ENCODE results near the gene C14orf39.
"Not testable (repeated sequence)": the region's sequence is repeated elsewhere in the genome, so short reads cannot be mapped to it uniquely, and the experiment has no call there.

Gene C14orf39

DNA sequence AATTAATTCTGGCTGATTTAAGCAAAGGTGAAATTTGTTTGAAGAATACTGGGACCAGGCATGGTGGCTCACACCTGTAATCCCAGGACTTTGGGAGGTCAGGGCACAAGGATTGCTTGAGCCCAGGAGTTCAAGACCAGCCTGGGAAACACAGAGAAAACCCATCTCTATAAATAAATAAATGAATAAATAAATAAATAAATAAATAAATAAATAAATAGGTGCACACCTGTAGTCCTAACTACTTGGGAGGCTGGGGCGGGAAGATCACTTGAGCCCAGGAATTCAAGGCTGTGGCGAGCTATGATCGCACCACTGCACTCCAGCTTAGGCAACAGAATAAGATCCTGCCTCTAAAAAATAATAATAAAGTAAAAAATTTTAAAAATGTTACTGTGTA lies 4.4 kb upstream of the C14orf39 start:
- no peak for DNase-seq

DNA sequence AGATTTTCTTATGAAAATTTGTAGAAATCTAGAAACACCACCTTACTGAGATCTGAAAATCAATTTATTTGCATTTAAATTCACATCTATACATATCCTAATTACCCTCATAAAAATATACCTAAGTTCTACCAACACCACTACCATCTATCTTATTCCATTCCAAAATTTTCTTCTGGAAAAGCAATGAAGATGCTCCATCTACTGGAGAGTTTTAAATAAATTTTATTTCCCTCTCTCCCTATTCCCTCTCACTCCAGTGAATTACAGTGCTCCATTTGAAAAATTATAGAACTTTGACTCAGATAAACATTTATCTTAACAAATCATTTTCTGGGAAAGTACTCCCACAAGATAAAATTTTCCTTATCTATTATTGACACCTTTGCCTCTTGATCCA lies 2.3 kb upstream of the C14orf39 start:
- no peak for DNase-seq

DNA sequence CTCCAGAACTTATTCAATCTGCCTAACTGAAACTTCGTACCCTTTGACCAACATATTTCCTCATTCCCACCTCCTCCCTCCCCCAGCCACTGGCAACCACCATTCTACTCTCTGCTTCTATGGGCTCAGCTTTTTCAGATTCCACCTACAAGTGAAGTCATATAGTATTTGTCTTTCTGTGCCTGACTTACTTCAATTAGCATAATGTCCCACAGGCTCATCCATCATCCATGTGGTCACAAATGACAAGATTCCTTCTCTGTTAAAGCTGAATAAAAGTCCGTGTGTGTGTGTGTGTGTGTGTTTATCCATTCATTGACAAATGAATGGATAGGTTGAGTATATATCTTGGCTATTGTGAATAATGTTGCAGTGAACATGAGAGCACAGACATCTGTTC lies 1.3 kb upstream of the C14orf39 start:
- no peak for DNase-seq

DNA sequence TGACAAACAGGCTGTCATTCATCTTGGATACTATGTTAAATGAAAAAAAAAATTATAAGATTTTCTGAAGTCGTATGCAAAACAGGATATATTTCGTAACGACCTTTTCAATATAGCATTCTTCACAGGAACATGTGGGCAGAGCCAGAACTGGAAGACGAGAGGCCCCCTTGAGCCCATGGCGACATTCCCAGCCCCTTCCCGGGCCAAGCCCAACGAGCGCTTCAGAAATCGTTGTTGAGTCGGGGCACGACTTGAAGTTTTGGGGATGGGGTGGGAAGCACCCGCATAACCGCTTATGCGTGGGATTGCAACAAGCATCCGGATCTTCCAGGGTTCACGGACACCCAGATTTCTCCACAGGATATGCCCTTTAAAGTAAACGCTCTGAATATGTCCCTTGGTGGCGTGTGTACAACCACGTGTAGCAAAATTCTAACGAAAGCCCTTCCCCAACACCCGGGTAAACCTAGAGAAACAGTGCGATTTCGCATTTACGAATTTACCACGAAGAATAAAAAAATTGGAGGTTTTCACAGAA lies 736 bp downstream of the C14orf39 start:
- no peak for DNase-seq

DNA sequence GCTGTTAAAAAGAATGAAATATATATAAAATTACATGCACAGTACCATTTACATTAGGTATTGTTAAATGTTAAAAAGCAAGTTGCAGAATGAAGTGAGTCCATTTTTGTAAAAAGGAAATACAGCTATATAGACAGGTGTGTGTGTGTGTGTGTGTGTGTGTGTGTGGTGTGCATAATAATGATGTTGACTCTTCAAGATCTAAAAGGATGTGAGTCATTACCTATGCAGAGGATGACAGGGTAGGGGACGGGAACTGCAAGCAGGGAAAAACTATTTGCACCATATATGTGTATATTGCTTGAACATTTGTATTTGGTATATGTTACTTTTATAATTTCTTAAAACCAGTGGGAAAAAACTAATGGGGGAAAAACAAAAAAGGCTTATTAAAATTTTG lies 3.1 kb downstream of the C14orf39 start:
- DNase-seq, result no peak

DNA sequence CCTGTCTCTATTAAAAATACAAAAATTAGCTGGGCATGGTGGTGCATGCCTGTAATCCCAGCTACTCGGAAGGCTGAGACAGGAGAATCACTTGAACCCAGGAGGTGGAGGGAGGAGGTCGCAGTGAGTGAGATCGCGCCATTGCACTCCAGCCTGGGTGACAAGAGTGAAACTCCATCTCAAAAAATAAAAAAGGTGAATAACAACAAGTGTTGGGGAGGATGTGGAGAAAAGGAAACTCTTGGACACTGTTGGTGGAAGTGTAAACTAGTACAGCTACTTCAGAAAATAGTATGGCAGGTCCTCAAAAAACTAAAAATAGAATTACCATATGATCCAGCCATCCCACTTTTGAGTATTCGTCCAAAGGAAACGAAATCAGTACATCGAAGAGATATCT lies 5.6 kb downstream of the C14orf39 start:
- not testable (repeated sequence) for DNase-seq

DNA sequence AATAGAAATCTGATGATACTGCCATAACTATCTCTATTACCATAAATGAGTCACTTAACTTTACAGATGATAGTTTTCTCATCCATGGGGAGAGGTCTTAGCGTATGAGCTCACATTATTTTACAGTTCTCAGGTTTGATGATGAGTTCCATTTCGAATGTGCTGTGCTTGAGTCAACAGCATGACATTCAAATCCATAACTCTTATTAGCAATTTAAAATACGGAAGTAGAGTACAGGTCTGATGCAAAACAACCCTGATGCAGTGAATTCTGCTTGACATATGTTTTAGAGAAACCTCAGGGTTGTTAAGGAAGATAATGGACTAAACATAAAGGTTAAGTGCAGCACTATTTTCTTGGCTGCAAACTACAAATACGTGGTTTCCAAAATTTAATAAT lies 30.0 kb downstream of the C14orf39 start:
- no peak for DNase-seq

DNA sequence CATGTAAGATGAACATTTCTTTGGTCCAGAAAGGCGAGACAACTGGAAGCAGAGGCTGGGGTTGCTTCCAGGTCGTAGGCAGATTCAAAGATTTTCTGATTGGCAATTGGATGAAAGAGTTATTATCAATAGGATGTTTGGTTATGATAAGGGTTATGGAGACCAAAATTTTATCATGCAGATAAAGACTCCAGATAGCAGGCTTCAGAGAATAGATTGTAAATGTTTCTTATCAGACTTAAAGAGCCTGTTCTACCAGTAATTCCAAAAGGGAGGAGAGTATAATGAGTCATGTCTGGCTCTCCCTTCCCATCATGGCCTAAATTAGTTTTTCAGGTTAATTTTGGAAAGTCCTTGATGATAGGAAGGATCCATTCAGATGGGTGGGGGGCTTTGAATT lies 55.6 kb downstream of the C14orf39 start:
- DNase-seq, result no peak

DNA sequence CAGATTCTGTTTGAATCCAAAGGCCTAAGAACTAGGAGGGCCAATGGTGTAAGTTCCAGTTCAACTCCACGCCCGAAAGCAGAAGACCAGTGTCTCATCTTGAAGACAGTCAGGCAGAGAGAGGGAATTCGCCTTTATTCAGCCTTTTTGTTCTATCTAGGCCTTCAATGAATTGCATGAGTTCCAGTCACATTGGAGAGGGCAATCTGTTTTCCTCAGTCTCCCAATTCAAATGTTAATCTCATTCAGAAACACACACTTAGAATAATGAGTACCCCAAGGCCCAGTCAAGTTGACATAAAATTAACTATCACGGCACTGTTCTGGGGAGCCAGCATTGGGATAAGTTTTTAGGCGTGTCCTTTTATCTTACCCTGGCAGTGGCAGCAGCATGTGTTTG lies 65.8 kb downstream of the C14orf39 start:
- DNase-seq, result no peak

DNA sequence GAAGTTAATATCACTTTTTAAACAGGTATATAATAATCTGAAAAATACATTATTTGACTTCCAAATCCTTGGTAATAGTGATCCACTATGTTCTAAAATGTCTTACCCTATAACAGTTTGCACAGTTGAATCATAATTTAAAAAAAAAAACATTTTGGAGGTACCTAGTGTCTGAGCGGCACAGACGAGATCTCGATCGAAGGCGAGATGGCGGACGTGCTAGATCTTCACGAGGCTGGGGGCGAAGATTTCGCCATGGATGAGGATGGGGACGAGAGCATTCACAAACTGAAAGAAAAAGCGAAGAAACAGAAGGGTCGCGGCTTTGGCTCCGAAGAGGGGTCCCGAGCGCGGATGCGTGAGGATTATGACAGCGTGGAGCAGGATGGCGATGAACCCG lies 88.3 kb downstream of the C14orf39 start:
- not testable (repeated sequence) for DNase-seq

DNA sequence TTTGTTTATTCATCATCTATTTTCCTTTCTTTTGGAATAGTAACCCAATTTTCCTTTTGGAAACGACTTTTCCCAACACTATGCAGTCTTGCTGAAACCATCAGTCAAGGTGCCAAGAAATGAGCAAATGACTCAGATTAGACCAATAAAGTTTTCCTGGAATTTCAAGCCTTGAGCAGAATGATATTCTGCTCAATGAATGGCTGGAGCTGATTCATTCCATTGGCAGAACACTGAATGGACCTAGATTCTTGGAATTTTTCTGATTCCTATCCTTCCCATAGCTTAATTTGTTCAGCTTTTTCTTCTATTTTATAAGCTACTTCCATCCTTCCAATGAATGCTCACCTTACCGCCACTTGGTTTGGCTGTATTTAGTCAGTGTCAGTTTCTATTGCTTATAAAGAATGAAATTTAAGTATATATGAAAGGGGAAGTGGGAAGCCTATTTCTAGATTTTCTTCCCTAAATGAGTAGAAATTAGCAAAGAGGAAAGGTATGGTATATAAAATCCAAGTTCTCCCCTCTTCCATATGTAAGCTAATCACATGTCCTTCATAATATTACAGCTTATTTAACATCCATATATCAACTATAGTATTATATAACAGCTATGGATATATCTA lies 89.0 kb downstream of the C14orf39 start:
- DNase-seq, result no peak
